Vagina (tissue), 2 donors: ENCODE measurements around the gene CDCA3. TPM values are rescaled to one million over a fixed set of nuclear protein-coding genes. Genes with fewer than 3 reads are reported as not detected.

Experiments used
- DNase-seq, 2 donors: peaks; one replicate each; pipeline ENCODE4 v3.0.0-alpha.2; 2017; ENCODE audit errors: extremely low spot score in 2 of 2
- H3K27ac ChIP-seq: fragments of 200-600 bp; sonication (generic); one replicate; pipeline ENCODE4 v1.5.1; 2019
- H3K27me3 ChIP-seq: fragments of 200-600 bp; sonication (generic); one replicate; pipeline ENCODE4 v1.5.1; 2019
- H3K36me3 ChIP-seq, 2 donors: fragments of 200-600 bp; sonication (generic); one replicate each; pipeline ENCODE4 v1.5.1; 2017 to 2019
- H3K4me1 ChIP-seq: fragments of 200-600 bp; sonication (generic); one replicate; pipeline ENCODE4 v1.5.1; 2019
- H3K4me3 ChIP-seq, 2 donors: fragments of 200-600 bp; sonication (generic); 1 replicate in 1 of 2; 2 replicates in 1 of 2; pipeline ENCODE4 v1.5.1; 2016 to 2019
- H3K9me3 ChIP-seq: fragments of 200-600 bp; sonication (generic); one replicate; pipeline ENCODE4 v1.5.1; 2019
- CTCF ChIP-seq, 3 experiments: fragments of 450-650 bp in 2 of 3; fragments of 200-600 bp in 1 of 3; sonication (generic) in 1 of 3; IDR thresholded peaks; one replicate each; pipeline ENCODE4 v1.5.1; 2017 to 2019; ENCODE audit warnings: antibody characterized with exemption in 3 of 3, mild to moderate bottlenecking in 2 of 3, moderate library complexity in 2 of 3
- POLR2A ChIP-seq, 2 donors: fragments of 450-650 bp; IDR thresholded peaks; one replicate each; pipeline ENCODE4 v1.6.1; 2017; ENCODE audit warnings: antibody characterized with exemption in 2 of 2, mild to moderate bottlenecking in 2 of 2, moderate library complexity in 2 of 2
- POLR2AphosphoS5 ChIP-seq, 2 donors: sonication (generic); formaldehyde crosslinking; IDR thresholded peaks; one replicate each; pipeline ENCODE4 v1.9.0; 2017; ENCODE audit warnings: antibody characterized with exemption in 2 of 2, mild to moderate bottlenecking in 2 of 2, low read depth in 1 of 2; ENCODE audit not compliant: insufficient read depth in 1 of 2
- intact Hi-C: fragments of 100-400 bp; cut with DNase I; formaldehyde crosslinking; loops from one replicate; pipeline ENCODE4 v1.15.1; 2023
- total RNA-seq: library from RNA; depleted of rRNA; stranded (reverse); fragments of >200 nt; gene quantifications from one replicate; pipeline ENCODE4 v1.2.3, GENCODE V29; 2016

The CDCA3 gene
- total RNA-seq, 1 donor from 2014 or later: 8.6 TPM

GRCh38 chr12:6822426-6823135 is 28.5 kb downstream of the CDCA3 start:
- TF ChIP-seq CTCF (IDR thresholded peaks at IDR 0.05) (no peak), POLR2AphosphoS5 (IDR thresholded peaks at IDR 0.05; ENCODE audit: insufficient read depth in 1 of 2, low read depth in 1 of 2) (no peak), POLR2A (IDR thresholded peaks at IDR 0.05) (no peak)
- Histone ChIP-seq H3K36me3 (no peaks in the 10 kb centered on the region), H3K27me3 (no peaks in the 10 kb centered on the region), H3K4me3 (peak overlapping the region in 1 of 2 donors; percentile 36), H3K4me1 (peaks cover 43% of the 10 kb centered on the region), H3K9me3 (no peaks in the 10 kb centered on the region), H3K27ac (no peak overlapping the region)
- DNase-seq: no peak
- intact Hi-C loops: no loop called here

- no peaks in the 10 kb centered on the region for H3K36me3 ChIP-seq
- DNase-seq: no peak
- H3K4me1 ChIP-seq: peaks cover 35% of the 10 kb centered on the region
- no peaks in the 10 kb centered on the region for H3K9me3 ChIP-seq
- H3K27me3 ChIP-seq: no peaks in the 10 kb centered on the region
- no peak for TF ChIP-seq POLR2AphosphoS5 (IDR thresholded peaks at IDR 0.05; ENCODE audit: insufficient read depth in 1 of 2, low read depth in 1 of 2)
- no peak for TF ChIP-seq POLR2A (IDR thresholded peaks at IDR 0.05)
- TF ChIP-seq CTCF (IDR thresholded peaks at IDR 0.05): no peak
- peak within 1 kb of the TSS; percentile 28 for H3K27ac ChIP-seq
- H3K4me3 ChIP-seq: peak within 1 kb of the TSS; percentile 36 to 43
- intact Hi-C loops: no loop called here
Measured at GRCh38 chr12:6821591-6822425, 29.3 kb downstream of the CDCA3 start, which contains the start of gene GPR162. TSS of gene GPR162 (plus strand) at chr12:6821821. CDS start at chr12:6823899, 2,078 bp downstream.

- Histone ChIP-seq H3K9me3 (no peaks in the 10 kb centered on the region), H3K27me3 (no peaks in the 10 kb centered on the region), H3K4me3 (no peak overlapping the region), H3K36me3 (no peaks in the 10 kb centered on the region), H3K27ac (no peak overlapping the region), H3K4me1 (peaks cover 24% of the 10 kb centered on the region)
- DNase-seq: no peak
- intact Hi-C loops: no loop called here
- TF ChIP-seq POLR2A (IDR thresholded peaks at IDR 0.05): no peak
- TF ChIP-seq POLR2AphosphoS5 (IDR thresholded peaks at IDR 0.05; ENCODE audit: insufficient read depth in 1 of 2, low read depth in 1 of 2): no peak
- no peak for TF ChIP-seq CTCF (IDR thresholded peaks at IDR 0.05)
Measured at GRCh38 chr12:6820166-6820565, 30.9 kb downstream of the CDCA3 start.

GRCh38 chr12:6819106-6820030 is 31.7 kb downstream of the CDCA3 start:
- Histone ChIP-seq H3K9me3 (no peaks in the 10 kb centered on the region), H3K27ac (no peak overlapping the region), H3K36me3 (no peaks in the 10 kb centered on the region), H3K4me3 (no peak overlapping the region), H3K27me3 (no peaks in the 10 kb centered on the region), H3K4me1 (peaks cover 19% of the 10 kb centered on the region)
- TF ChIP-seq CTCF (IDR thresholded peaks at IDR 0.05) (no peak), POLR2A (IDR thresholded peaks at IDR 0.05) (no peak), POLR2AphosphoS5 (IDR thresholded peaks at IDR 0.05; ENCODE audit: insufficient read depth in 1 of 2, low read depth in 1 of 2) (no peak)
- DNase-seq: no peak
- intact Hi-C loops: no loop called here
